Neuronal stem cell (in vitro differentiated cells): Measurements from ENCODE around the gene KCNN2.

Source experiments
- DNase-seq: peaks from one replicate; pipeline ENCODE4 v3.0.0-alpha.2; 2013; ENCODE audit warnings: low spot score
- H2AFZ ChIP-seq: one replicate; pipeline ENCODE4 v1.6.1; 2013; ENCODE audit warnings: mild to moderate bottlenecking, low read length, inconsistent platforms
- H2AK5ac ChIP-seq: 2 replicates; pipeline ENCODE4 v1.6.1; 2013; ENCODE audit warnings: low read depth, mild to moderate bottlenecking, inconsistent platforms, low read length, moderate library complexity, mixed read lengths
- H2BK120ac ChIP-seq: 2 replicates; pipeline ENCODE4 v1.6.1; 2013; ENCODE audit warnings: low read depth, mild to moderate bottlenecking, inconsistent platforms, low read length, moderate library complexity, mixed read lengths
- H2BK12ac ChIP-seq: one replicate; pipeline ENCODE4 v1.6.1; 2013; ENCODE audit warnings: low read length, inconsistent platforms
- H2BK15ac ChIP-seq: 2 replicates; pipeline ENCODE4 v1.6.1; 2013; ENCODE audit warnings: mild to moderate bottlenecking, low read length, inconsistent platforms, mixed read lengths
- H2BK5ac ChIP-seq: one replicate; pipeline ENCODE4 v1.6.1; 2013; ENCODE audit warnings: inconsistent platforms, mild to moderate bottlenecking, low read length, moderate library complexity
- H3K14ac ChIP-seq: one replicate; pipeline ENCODE4 v1.6.1; 2013; ENCODE audit warnings: low read length, inconsistent platforms
- H3K18ac ChIP-seq: 2 replicates; pipeline ENCODE4 v1.6.1; 2013; ENCODE audit warnings: low read length, inconsistent platforms
- H3K23ac ChIP-seq: 2 replicates; pipeline ENCODE4 v1.6.1; 2013; ENCODE audit warnings: low read depth, mild to moderate bottlenecking, mixed read lengths, low read length, inconsistent platforms; ENCODE audit not compliant: poor library complexity
- H3K27ac ChIP-seq: replicated peaks from 3 replicates; pipeline ENCODE4 v1.5.1; 2013; ENCODE audit warnings: low read length, inconsistent platforms
- H3K27me3 ChIP-seq, 3 experiments: 2 replicates each; pipeline ENCODE4 v1.6.1; 2013; ENCODE audit warnings: low read length in 3 of 3, mild to moderate bottlenecking in 2 of 3, inconsistent platforms in 1 of 3, low read depth in 1 of 3, mixed read lengths in 1 of 3, moderate library complexity in 1 of 3; ENCODE audit not compliant: control insufficient read depth in 3 of 3, insufficient read depth in 3 of 3
- H3K36me3 ChIP-seq, 2 donors: replicated peaks in 1 of 2; 2 replicates each; pipeline ENCODE4 v1.6.1; 2013; ENCODE audit warnings: low read length in 2 of 2; ENCODE audit not compliant: control insufficient read depth in 2 of 2, insufficient read depth in 2 of 2
- H3K4ac ChIP-seq: 2 replicates; pipeline ENCODE4 v1.6.1; 2013; ENCODE audit warnings: inconsistent platforms, mild to moderate bottlenecking, low read length, moderate library complexity
- H3K4me1 ChIP-seq, 2 donors: 1 replicate in 1 of 2; 2 replicates in 1 of 2; pipeline ENCODE4 v1.6.1; 2013; ENCODE audit warnings: low read length in 2 of 2, low read depth in 1 of 2; ENCODE audit not compliant: control insufficient read depth in 2 of 2, insufficient read depth in 1 of 2
- H3K4me2 ChIP-seq: one replicate; pipeline ENCODE4 v1.6.1; 2013; ENCODE audit warnings: mild to moderate bottlenecking, low read length, inconsistent platforms; ENCODE audit not compliant: insufficient read depth, poor library complexity, severe bottlenecking
- H3K4me3 ChIP-seq, 2 donors: 2 replicates each; pipeline ENCODE4 v1.5.1; 2013; ENCODE audit warnings: low read length in 2 of 2, mild to moderate bottlenecking in 2 of 2, inconsistent platforms in 1 of 2, moderate library complexity in 1 of 2
- H3K79me1 ChIP-seq: one replicate; pipeline ENCODE4 v1.6.1; 2013; ENCODE audit warnings: low read depth, mild to moderate bottlenecking, inconsistent platforms, low read length, moderate library complexity
- H3K9ac ChIP-seq: one replicate; pipeline ENCODE4 v1.6.1; 2013; ENCODE audit warnings: mild to moderate bottlenecking, low read depth, low read length, inconsistent platforms; ENCODE audit not compliant: poor library complexity
- H3K9me3 ChIP-seq, 2 donors: replicated peaks in 1 of 2; 2 replicates each; pipeline versions ENCODE3 to v1.6.1; 2013; ENCODE audit warnings: low read length in 2 of 2, mild to moderate bottlenecking in 2 of 2, inconsistent platforms in 1 of 2, low read depth in 1 of 2, mixed read lengths in 1 of 2, moderate library complexity in 1 of 2; ENCODE audit not compliant: control insufficient read depth in 2 of 2, insufficient read depth in 1 of 2
- H4K8ac ChIP-seq: one replicate; pipeline ENCODE4 v1.6.1; 2013; ENCODE audit warnings: low read depth, mild to moderate bottlenecking, inconsistent platforms, low read length, moderate library complexity
- H4K91ac ChIP-seq: one replicate; pipeline ENCODE4 v1.6.1; 2013; ENCODE audit warnings: low read length, low read depth, mild to moderate bottlenecking, inconsistent platforms; ENCODE audit not compliant: poor library complexity
- WGBS, 2 donors: extraction: QIAGEN DNeasy Blood & Tissue Kit; methylation state at CpG; one replicate each; pipeline ENCODE4 v1.1.7; 2013; ENCODE audit warnings: missing lambda C conversion rate in 2 of 2, mixed read lengths in 1 of 2; ENCODE audit not compliant: insufficient read length in 2 of 2, insufficient replicate concordance in 1 of 2; ENCODE audit errors: extremely low coverage in 2 of 2; 5-methylcytosine and 5-hydroxymethylcytosine counted together

The KCNN2 gene

GRCh38 chr5:114391321-114391720, 29.5 kb downstream of the KCNN2 start:
- DNase-seq, result no peak
- Histone ChIP-seq H3K4me3 (no peak overlapping the region), H3K36me3 (no peaks in the 10 kb centered on the region), H3K9ac (no peak overlapping the region), H2BK15ac (no peak overlapping the region), H3K4me1 (peaks cover 7 to 11% of the 10 kb centered on the region in 2 donors), H3K4ac (no peak overlapping the region), H2BK5ac (no peak overlapping the region), H3K23ac (no peak overlapping the region), H4K8ac (no peak overlapping the region), H3K14ac (no peak overlapping the region), H3K18ac (no peak overlapping the region), H2AK5ac (no peak overlapping the region), H2AFZ (no peak overlapping the region), H3K4me2 (no peak overlapping the region), H3K27me3 (no peaks in the 10 kb centered on the region), H2BK120ac (no peak overlapping the region), H3K9me3 (no peaks in the 10 kb centered on the region), H2BK12ac (no peak overlapping the region), H3K79me1 (no peaks in the 10 kb centered on the region), H3K27ac (no peak overlapping the region), H4K91ac (no peak overlapping the region)
- WGBS, 2 donors, result no CpG with 5 or more reads among the region's 1 CpG

GRCh38 chr5:114393159-114393558, 31.3 kb downstream of the KCNN2 start:
- no peaks in the 10 kb centered on the region for H3K36me3 ChIP-seq
- H2AFZ ChIP-seq, result no peak overlapping the region
- no peak overlapping the region for H3K4me3 ChIP-seq

DNA sequence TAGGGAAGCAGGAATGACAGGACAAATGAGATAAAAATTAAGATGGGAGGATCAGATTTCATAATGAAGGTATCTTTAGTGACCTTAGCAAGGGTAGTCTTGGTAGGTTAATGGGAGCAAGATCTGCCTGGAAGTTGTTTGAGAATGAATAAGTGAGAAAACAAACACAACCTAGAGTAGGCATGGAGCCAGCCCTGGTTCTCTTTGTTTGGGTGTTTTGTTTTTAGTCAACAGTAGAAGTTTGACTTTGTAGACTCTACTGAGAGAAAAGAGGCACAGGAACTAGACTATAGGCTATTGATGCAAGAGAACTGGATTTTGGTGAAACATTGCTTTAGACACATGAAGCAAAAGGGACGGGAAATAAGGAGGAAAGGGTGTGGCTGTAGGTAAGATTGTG, 40.3 kb downstream of the KCNN2 start:
- Histone ChIP-seq H2BK5ac (no peak overlapping the region), H2AFZ (no peak overlapping the region), H3K9ac (no peak overlapping the region), H3K14ac (no peak overlapping the region), H3K4me1 (no peaks in the 10 kb centered on the region), H2BK12ac (no peak overlapping the region), H4K91ac (no peak overlapping the region), H3K27me3 (peaks cover 0 to 2% (median 0%) of the 10 kb centered on the region in 3 experiments), H2AK5ac (no peak overlapping the region), H3K18ac (no peak overlapping the region), H3K4ac (no peak overlapping the region), H2BK120ac (no peak overlapping the region), H3K4me3 (no peak overlapping the region), H3K4me2 (no peak overlapping the region), H3K36me3 (no peaks in the 10 kb centered on the region), H2BK15ac (no peak overlapping the region), H4K8ac (no peak overlapping the region), H3K9me3 (no peaks in the 10 kb centered on the region), H3K79me1 (no peaks in the 10 kb centered on the region), H3K27ac (no peak overlapping the region), H3K23ac (no peak overlapping the region)
- no peak for DNase-seq
- WGBS, 2 donors, result no CpG with 5 or more reads among the region's 1 CpG

More at GRCh38 chr5:114393159-114393558, 31.3 kb downstream of the KCNN2 start:
- H2BK120ac ChIP-seq, result no peak overlapping the region
- no peak overlapping the region for H2AK5ac ChIP-seq
- no peak overlapping the region for H3K18ac ChIP-seq
- H3K4me1 ChIP-seq, result peaks cover 0 to 7% of the 10 kb centered on the region in 2 donors
- no peak overlapping the region for H2BK5ac ChIP-seq
- no peak overlapping the region for H3K14ac ChIP-seq
- no peak overlapping the region for H3K27ac ChIP-seq
- no peaks in the 10 kb centered on the region for H3K79me1 ChIP-seq
- H3K27me3 ChIP-seq, result no peaks in the 10 kb centered on the region
- DNase-seq, result no peak
- H4K91ac ChIP-seq, result no peak overlapping the region
- H3K9me3 ChIP-seq, result no peaks in the 10 kb centered on the region
- WGBS, 2 donors, result no CpG with 5 or more reads among the region's 1 CpG
- no peak overlapping the region for H2BK12ac ChIP-seq
- no peak overlapping the region for H3K23ac ChIP-seq
- no peak overlapping the region for H3K4ac ChIP-seq
- no peak overlapping the region for H4K8ac ChIP-seq
- H3K9ac ChIP-seq, result no peak overlapping the region
- H3K4me2 ChIP-seq, result no peak overlapping the region
- no peak overlapping the region for H2BK15ac ChIP-seq

GRCh38 chr5:114407783-114408182, 45.9 kb downstream of the KCNN2 start:
- no peak overlapping the region for H3K4ac ChIP-seq
- H3K14ac ChIP-seq, result no peak overlapping the region
- no peak overlapping the region for H4K8ac ChIP-seq
- no peak overlapping the region for H2BK12ac ChIP-seq
- H3K9me3 ChIP-seq, result no peaks in the 10 kb centered on the region
- H3K4me2 ChIP-seq, result no peak overlapping the region
- DNase-seq, result no peak
- no peak overlapping the region for H3K4me3 ChIP-seq
- no peak overlapping the region for H2BK15ac ChIP-seq
- no peaks in the 10 kb centered on the region for H3K36me3 ChIP-seq
- H2AK5ac ChIP-seq, result no peak overlapping the region
- H3K9ac ChIP-seq, result no peak overlapping the region
- no peaks in the 10 kb centered on the region for H3K79me1 ChIP-seq
- no CpG with 5 or more reads among the region's 3 CpGs for WGBS, 2 donors
- no peak overlapping the region for H2BK120ac ChIP-seq
- no peaks in the 10 kb centered on the region for H3K27me3 ChIP-seq
- no peak overlapping the region for H2BK5ac ChIP-seq
- no peak overlapping the region for H3K18ac ChIP-seq
- H2AFZ ChIP-seq, result no peak overlapping the region
- no peak overlapping the region for H3K27ac ChIP-seq
- H4K91ac ChIP-seq, result no peak overlapping the region
- no peak overlapping the region for H3K23ac ChIP-seq
- H3K4me1 ChIP-seq, result no peaks in the 10 kb centered on the region
